Measurements from ENCODE around the gene TWSG1.

Gene TWSG1

DNA sequence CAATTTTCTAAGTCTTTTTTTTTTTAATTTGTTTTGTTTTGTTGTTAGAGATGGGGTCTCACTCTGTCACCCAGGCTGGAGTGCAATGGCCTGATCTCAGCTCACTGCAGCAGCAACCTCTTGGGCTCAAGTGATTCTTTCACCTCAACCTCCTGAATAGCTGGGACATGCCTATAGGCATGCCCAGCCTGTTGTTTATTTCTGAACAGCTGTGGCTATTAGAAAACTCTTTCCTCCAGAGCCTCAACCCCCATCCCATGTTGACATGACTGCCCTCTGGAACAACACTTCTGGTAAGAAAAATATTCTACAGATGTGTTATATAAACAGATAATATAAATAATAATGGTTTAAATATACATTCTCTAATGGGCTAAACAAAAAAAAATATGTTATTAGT lies 44.4 kb upstream of the TWSG1 start:
- TF ChIP-seq, protein P1, sequence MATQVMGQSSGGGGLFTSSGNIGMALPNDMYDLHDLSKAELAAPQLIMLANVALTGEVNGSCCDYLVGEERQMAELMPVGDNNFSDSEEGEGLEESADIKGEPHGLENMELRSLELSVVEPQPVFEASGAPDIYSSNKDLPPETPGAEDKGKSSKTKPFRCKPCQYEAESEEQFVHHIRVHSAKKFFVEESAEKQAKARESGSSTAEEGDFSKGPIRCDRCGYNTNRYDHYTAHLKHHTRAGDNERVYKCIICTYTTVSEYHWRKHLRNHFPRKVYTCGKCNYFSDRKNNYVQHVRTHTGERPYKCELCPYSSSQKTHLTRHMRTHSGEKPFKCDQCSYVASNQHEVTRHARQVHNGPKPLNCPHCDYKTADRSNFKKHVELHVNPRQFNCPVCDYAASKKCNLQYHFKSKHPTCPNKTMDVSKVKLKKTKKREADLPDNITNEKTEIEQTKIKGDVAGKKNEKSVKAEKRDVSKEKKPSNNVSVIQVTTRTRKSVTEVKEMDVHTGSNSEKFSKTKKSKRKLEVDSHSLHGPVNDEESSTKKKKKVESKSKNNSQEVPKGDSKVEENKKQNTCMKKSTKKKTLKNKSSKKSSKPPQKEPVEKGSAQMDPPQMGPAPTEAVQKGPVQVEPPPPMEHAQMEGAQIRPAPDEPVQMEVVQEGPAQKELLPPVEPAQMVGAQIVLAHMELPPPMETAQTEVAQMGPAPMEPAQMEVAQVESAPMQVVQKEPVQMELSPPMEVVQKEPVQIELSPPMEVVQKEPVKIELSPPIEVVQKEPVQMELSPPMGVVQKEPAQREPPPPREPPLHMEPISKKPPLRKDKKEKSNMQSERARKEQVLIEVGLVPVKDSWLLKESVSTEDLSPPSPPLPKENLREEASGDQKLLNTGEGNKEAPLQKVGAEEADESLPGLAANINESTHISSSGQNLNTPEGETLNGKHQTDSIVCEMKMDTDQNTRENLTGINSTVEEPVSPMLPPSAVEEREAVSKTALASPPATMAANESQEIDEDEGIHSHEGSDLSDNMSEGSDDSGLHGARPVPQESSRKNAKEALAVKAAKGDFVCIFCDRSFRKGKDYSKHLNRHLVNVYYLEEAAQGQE (IDR thresholded peaks at IDR 0.05; ENCODE audit: insufficient read depth in 1 of 2, low read depth in 2 of 2, low read length in 2 of 2) = no peak
- no peak for TF ChIP-seq POLR2AphosphoS5 (IDR thresholded peaks at IDR 0.05; ENCODE audit: low read depth, low read length)
- no peak for TF ChIP-seq SIN3A (IDR thresholded peaks at IDR 0.05; ENCODE audit: borderline replicate concordance, insufficient read depth, low read length)
- no peak for TF ChIP-seq FOXP2 (optimal IDR thresholded peaks at IDR 0.05; ENCODE audit: borderline replicate concordance, extremely low read depth, extremely low read length, insufficient read depth)
- no peak for TF ChIP-seq TAF1 (IDR thresholded peaks at IDR 0.05; ENCODE audit: borderline replicate concordance, insufficient read depth, low read length)

DNA sequence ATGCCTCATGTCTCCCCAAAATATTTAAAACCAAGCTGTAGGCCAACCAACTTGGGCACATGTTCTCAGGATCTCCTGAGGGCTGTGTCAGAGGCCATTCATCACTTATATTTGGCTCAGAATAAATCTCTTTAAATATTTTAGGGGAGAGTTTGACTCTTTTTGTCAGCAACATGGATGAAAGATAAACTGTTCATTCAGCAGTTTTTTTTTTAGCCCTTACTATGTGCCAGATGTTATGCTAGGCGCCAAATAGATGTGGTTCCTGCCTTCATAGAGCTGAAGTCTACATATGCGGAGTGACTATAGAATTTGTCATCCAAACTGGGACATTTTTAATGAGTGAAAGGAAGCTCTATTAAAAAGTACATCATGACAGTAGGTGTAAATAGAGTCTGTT lies 42.5 kb upstream of the TWSG1 start:
- TF ChIP-seq FOXP2 (optimal IDR thresholded peaks at IDR 0.05; ENCODE audit: borderline replicate concordance, extremely low read depth, extremely low read length, insufficient read depth) (no peak), POLR2AphosphoS5 (IDR thresholded peaks at IDR 0.05; ENCODE audit: low read depth, low read length) (no peak), SIN3A (IDR thresholded peaks at IDR 0.05; ENCODE audit: borderline replicate concordance, insufficient read depth, low read length) (no peak), TAF1 (IDR thresholded peaks at IDR 0.05; ENCODE audit: borderline replicate concordance, insufficient read depth, low read length) (no peak)
- TF ChIP-seq, protein P1 (IDR thresholded peaks at IDR 0.05; ENCODE audit: insufficient read depth in 1 of 2, low read depth in 2 of 2, low read length in 2 of 2) = no peak

- TF ChIP-seq, protein P1 (IDR thresholded peaks at IDR 0.05; ENCODE audit: insufficient read depth in 1 of 2, low read depth in 2 of 2, low read length in 2 of 2) = no peak
- TF ChIP-seq FOXP2 (optimal IDR thresholded peaks at IDR 0.05; ENCODE audit: borderline replicate concordance, extremely low read depth, extremely low read length, insufficient read depth) (no peak), TAF1 (IDR thresholded peaks at IDR 0.05; ENCODE audit: borderline replicate concordance, insufficient read depth, low read length) (no peak), SIN3A (IDR thresholded peaks at IDR 0.05; ENCODE audit: borderline replicate concordance, insufficient read depth, low read length) (no peak), POLR2AphosphoS5 (IDR thresholded peaks at IDR 0.05; ENCODE audit: low read depth, low read length) (no peak)
Measured at GRCh38 chr18:9293948-9294347, 40.6 kb upstream of the TWSG1 start.

DNA sequence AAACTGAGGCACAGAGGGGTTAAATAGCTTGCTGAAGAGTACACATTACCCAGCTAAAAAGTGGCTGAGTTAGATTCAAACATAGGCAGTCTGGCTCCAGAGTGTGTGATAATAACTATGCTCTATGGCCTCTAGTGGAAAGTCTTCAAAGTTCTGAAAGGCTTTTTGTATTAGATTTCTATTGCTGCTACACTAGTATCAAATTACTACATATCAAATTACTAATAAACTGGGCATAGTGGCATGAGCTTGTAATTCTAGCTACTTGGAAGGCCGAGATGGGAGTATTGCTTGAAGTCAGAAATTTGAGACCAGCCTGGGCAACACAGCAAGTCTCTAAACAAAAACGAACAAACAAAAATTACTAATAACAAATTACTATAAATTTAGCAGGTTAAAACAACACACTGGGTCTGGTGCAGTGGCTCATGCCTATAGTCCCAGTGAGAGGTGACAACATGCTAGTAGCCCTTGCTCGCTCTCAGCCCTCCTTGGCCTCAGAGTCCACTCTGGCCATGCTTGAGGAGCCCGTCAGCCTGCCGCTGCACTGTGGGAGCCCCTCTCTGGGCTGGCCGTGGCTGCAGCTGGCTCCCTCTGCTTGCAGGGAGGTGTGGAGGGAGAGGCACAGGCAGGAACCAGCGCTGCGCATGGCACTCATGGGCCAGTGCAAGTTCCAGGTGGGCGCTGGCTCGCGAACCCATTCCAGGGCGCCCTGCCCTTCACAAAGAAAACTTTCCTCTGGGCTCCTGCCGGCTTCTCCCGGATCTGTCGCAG lies 38.2 kb upstream of the TWSG1 start:
- TF ChIP-seq SIN3A (IDR thresholded peaks at IDR 0.05; ENCODE audit: borderline replicate concordance, insufficient read depth, low read length) (no peak), POLR2AphosphoS5 (IDR thresholded peaks at IDR 0.05; ENCODE audit: low read depth, low read length) (no peak), FOXP2 (optimal IDR thresholded peaks at IDR 0.05; ENCODE audit: borderline replicate concordance, extremely low read depth, extremely low read length, insufficient read depth) (no peak), TAF1 (IDR thresholded peaks at IDR 0.05; ENCODE audit: borderline replicate concordance, insufficient read depth, low read length) (no peak)
- TF ChIP-seq, protein P1 (IDR thresholded peaks at IDR 0.05; ENCODE audit: insufficient read depth in 1 of 2, low read depth in 2 of 2, low read length in 2 of 2) = no peak
